SK-N-SH (cell line): Measurements from ENCODE around the gene EHMT2.

Experiments used
- TCF12 ChIP-seq: IDR thresholded peaks from 2 replicates; pipeline ENCODE4 v1.4.0; 2012
- TEAD4 ChIP-seq: IDR thresholded peaks from 2 replicates; pipeline ENCODE4 v1.4.0; 2012; ENCODE audit warnings: mild to moderate bottlenecking, borderline replicate concordance; ENCODE audit not compliant: insufficient read depth

DNA sequence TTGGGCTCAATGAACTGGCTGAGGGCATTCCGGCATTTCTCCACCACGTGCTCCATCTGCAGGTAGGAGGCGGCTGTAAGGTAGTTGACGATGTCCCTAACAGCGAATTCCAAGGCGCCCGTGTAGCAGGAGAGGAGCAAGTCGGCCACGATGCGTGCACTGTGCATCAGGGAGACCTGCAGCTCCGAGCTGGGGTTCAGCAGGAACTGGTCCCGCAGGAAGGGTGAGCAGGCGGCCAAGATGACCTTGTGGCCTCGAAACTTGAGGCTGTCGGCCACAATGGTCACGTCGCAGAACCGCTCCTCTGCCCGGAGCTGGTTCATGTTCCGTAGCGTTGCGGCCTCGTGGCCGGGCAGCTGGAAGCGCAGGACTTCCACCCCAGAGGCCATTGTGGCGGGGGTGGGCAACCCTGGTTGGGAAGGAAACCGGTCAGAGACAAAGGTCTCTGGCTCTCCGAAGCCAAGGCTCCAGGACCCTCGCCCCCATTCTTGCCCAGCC is 3.5 kb upstream of the EHMT2 start:
- no peak for TF ChIP-seq TEAD4
- TF ChIP-seq TCF12: no peak
